Muscle of back (tissue), 13 donors: ENCODE measurements around the gene EPC2. TPM values are rescaled to one million over a fixed set of nuclear protein-coding genes. Genes with fewer than 3 reads are reported as not detected.
A peak's percentile ranks its signal among the peaks of the same experiment; 100 is the strongest.

Experiments used
- DNase-seq, 3 donors: peaks; one replicate each; pipeline versions ENCODE4 v3.0.0 to v3.0.0-alpha.2; 2013
- long read RNA-seq, 9 donors: transcript quantifications; one replicate each; lab custom pipeline, GENCODE V29; 2026
- polyA plus RNA-seq, 10 donors: library from polyadenylated mRNA; unstranded; fragments of 120-200 nt; gene quantifications; one replicate each; pipeline ENCODE4 v1.2.1, GENCODE V29; 2013; ENCODE audit not compliant: insufficient read length in 10 of 10

Gene EPC2, protein sequence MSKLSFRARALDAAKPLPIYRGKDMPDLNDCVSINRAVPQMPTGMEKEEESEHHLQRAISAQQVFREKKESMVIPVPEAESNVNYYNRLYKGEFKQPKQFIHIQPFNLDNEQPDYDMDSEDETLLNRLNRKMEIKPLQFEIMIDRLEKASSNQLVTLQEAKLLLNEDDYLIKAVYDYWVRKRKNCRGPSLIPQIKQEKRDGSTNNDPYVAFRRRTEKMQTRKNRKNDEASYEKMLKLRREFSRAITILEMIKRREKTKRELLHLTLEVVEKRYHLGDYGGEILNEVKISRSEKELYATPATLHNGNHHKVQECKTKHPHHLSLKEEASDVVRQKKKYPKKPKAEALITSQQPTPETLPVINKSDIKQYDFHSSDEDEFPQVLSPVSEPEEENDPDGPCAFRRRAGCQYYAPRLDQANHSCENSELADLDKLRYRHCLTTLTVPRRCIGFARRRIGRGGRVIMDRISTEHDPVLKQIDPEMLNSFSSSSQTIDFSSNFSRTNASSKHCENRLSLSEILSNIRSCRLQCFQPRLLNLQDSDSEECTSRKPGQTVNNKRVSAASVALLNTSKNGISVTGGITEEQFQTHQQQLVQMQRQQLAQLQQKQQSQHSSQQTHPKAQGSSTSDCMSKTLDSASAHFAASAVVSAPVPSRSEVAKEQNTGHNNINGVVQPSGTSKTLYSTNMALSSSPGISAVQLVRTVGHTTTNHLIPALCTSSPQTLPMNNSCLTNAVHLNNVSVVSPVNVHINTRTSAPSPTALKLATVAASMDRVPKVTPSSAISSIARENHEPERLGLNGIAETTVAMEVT
- 10 to 100 TPM; 22.5 to 32.4 (median 27.2) TPM for polyA plus RNA-seq
- long read RNA-seq, donor 1, partial matches to known transcripts, result 0 of 2 reads
- long read RNA-seq, donor 1, other reads (novel, unspliced or antisense), result 0 of 2 reads
- long read RNA-seq, donor 2, partial matches to known transcripts, result 0 of 2 reads
- long read RNA-seq, donor 2, other reads (novel, unspliced or antisense), result 0 of 2 reads
- long read RNA-seq, donor 3, result 0 reads
- long read RNA-seq, donor 4, partial matches to known transcripts, result 0 of 1 reads
- long read RNA-seq, donor 4, other reads (novel, unspliced or antisense), result 0 of 1 reads
- long read RNA-seq, donor 5, result 0 reads
- long read RNA-seq, donor 6, partial matches to known transcripts, result 0 of 2 reads
- long read RNA-seq, donor 6, other reads (novel, unspliced or antisense), result 0 of 2 reads
- long read RNA-seq, donor 7, partial matches to known transcripts, result 0 of 1 reads
- long read RNA-seq, donor 7, other reads (novel, unspliced or antisense), result 0 of 1 reads
- long read RNA-seq, donor 8, result 0 reads
- long read RNA-seq, donor 9, result 0 reads

DNA sequence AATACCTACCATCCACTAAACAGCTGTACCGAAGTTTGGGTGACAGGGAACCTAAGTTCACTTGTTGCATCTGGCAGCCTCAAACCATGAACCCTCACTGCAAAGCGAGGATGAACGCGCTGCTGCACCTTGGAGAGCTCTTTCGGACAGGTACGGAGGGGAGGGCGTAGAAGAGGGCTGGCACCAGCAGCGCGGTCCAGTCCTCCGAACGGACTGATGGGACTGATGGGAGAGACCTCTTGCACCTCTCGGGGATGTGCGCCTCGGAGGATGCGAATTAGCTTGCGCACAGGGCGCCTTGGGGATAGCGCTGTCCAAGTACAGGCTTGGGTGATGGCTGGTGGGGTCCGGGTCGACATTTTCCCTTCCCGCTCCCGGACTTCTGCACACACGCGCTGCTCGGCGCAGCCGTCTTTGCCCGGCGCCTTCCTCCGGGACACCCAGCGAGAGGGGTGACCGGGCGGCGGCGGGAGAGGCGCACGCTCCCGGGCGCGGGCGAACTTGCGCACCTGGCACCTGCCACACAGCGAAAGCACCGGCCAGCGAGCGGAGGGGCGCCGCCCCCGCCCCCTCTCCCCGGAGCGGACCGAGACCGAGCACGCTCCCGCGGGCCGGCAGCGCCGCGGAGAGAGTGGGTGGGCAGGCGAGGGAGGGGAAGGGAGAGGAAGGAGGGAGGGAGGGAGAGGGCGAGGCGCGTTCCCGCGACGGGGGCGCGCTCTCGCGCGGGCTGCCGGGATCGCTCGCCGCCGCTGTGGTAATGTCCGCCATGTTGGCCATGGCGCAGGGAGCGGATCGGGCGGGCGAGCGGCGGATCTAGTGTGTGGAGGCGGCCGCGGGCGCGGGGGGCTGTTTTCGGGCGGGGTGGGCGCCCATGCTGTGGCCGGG is at the start of gene EPC2:
Gene EPC2 (plus strand): TSS at position 754 of the 885 bp plus-strand sequence. CDS start 267 bp downstream, outside the sequence.
- peak; percentile 85 to 97 (median 96) for DNase-seq

DNA sequence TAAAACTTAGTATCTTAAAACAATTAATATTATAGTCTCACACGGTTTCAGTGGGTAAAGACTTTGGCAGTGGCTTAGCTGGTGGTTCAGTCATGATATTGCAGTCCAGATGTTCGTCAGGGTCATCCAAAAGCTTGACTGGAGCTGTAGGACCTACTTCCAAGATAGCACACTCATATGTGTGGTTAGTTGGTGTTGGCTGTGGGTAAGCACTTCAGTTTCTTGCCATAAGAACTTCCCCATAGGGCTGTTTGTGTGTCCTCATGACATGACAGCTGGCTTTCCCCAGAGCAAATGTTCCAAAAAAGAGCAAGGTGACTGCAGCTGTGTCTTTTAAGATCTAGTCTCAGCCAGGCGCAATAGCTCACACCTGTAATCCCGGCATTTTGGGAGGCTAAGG is 48.5 kb upstream of the EPC2 start:
- DNase-seq, result no peak

DNA sequence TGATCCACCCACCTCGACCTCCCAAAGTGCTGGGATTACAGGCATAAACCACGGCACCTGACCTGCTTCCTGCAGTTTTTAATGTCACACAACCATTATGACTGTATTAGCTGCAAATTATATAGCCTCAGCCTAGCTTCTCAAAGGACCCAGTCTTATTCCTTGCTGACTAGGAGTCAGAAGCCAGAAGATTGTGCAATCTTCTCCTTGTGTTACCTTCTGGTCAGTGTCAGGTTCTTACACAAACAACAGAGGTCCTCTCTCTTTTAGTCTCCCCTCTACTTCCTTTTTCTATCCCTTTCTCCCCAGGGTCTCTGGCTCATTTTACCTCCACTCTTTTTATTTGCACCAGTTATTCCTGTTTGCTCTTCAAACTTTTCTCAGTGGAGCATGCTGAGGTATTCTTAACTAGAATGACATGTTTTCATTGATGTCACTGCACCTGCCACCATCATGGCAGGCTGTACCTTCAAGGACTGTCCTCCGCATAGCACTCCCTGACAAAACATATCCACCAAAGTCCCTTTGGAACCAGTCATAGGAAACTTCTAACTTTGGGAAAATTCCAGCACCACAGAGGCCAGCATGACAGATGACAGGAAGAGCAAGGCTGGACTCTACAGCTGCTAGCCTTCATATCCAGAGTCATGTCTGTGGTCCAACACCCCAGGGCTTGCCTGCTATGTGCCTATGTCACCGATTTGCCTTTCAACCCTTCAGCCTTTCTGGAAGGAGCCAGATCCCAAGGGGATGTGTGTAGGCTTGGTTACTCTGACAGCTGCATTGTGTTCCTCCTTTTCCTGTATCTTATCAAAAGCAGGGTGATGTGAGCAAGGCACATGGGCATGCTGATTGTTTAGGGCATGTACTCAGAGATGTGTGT is 45.2 kb upstream of the EPC2 start:
- DNase-seq, result no peak

DNA sequence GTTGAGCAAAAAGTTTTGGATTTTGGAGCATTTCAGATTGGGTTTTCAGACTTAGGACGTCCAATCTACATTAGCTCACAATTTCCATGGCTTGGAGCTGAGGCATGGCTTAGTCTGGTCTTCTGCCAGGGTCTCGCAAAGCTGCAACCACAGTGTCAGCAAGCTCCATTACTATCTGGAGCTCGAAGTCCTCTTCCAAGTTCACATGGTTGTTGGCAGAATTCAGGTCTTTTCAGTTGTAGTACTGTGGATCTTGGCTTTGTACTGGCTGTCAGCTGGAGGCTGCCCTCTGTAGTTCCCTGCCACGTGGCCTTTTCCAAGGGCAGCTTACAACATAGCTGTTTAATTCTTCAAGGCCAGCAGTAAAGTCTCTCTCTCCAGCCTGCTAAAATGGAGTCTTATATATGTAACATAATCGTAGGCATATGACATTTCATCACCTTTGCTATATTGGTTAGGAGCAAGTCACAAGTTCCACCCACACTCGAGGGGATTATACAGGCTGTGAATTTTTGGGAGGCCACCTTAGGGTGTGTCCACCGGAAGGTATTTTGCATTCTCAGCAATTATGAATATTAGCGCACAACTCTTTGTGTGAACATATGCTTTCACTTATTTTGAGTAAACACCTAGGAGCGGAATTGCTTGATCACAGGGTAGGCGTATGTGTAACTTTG is 41.5 kb upstream of the EPC2 start:
- DNase-seq, result no peak

DNA sequence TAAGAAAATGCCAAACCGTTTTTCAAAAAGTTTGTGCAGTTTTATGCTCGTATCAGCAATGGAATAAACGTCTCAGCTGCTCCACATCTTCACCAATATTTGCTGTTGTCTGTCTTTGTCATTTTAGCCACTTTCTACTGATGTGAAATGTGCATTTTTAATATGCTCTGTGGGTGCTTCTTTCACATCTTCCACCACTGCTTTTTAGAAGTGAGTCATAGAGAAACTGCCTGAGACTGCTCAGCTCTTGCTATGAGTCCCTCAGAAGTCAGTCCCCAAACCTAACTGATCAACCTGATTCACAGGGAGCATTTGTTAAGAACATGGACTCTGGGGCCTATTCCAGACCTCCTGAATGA is 41.0 kb upstream of the EPC2 start:
- no peak for DNase-seq

DNA sequence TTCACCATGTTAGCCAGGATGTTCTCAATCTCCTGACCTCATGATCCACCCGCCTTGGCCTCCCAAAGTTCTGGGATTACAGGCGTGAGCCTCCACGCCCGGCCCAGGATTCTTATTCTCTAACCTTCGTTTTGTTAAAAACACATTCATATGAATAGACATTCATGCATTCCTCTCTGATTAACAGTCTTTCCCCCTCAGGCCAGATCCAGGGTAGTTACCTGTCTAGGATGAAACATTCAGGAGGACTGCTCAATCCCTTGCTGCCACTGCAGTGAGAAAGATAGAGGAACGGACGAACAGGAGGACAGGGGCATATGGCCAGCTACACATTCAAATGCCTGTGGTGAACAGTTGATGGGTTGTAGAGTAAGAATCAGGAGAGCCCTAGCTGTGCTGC is 39.6 kb upstream of the EPC2 start:
- DNase-seq, result no peak

DNA sequence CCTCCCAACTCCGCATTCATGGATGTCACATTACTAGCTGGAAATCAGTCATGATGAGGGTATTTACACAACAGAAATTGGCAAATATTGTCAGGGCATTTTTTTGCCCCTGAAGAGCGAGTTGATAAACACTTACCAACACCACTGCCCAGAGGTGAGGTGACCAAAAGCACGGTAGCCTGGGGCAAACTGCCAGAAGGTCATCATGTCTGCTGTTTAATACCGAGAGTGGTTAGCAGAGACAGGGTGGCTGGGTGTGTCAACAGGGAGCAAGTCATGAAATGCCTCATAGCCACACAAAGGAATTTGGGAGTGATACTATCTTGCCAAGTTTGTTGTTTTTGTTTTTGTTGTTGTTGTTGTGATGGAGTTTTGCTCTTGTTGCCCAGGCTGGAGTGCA is 37.0 kb upstream of the EPC2 start:
- no peak for DNase-seq

DNA sequence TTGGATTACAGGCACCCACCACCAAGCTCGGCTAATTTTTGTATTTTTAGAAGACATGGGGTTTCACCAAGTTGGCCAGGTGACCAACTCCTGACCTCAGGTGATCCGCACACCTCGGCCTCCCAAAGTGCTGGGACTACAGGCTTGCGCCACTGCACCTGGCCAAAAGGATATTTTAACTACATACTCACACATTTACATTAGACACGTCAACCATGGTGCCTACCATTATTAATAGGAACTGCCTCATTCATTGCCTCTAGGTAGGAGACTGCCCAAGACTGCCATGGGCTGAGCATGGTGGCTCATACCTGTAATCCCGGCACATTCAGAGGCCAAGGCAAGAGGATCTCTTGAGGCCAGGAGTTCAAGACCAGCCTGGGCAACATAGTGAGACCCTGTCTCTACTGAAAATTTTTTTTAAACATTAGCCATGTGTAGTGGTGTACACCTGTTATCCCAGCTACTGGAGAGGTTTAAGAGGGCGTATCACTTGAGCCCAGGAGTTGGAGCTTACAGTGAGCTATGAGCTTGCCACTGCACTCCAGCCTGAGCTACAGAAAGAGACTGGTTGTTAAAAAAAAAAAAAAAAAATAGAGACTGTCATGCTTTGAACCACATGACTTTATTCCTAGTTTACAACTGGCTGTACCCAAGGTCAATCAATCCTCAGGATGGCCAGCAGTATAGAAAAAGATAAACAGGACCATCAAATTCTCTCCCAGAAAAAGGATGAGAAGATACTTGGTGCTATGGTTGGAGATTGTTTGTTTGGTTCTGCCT is 31.1 kb upstream of the EPC2 start:
- DNase-seq, result no peak

DNA sequence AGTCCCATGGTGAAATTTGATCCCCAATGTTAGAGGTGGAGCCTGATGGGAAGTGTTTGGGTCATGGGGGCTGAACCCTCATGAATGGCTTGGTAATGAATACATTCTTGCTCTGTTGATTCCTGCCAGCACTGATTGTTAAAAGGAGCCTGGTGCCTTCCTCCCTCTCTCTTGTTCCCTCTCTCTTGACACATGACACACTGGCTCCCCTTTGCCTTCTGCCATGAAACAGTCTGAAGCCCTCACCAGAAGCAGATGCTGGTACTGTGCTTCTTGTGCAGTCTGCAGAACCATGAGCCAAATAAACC is 30.6 kb upstream of the EPC2 start:
- DNase-seq, result peak in 1 of 3 donors; percentile 16

DNA sequence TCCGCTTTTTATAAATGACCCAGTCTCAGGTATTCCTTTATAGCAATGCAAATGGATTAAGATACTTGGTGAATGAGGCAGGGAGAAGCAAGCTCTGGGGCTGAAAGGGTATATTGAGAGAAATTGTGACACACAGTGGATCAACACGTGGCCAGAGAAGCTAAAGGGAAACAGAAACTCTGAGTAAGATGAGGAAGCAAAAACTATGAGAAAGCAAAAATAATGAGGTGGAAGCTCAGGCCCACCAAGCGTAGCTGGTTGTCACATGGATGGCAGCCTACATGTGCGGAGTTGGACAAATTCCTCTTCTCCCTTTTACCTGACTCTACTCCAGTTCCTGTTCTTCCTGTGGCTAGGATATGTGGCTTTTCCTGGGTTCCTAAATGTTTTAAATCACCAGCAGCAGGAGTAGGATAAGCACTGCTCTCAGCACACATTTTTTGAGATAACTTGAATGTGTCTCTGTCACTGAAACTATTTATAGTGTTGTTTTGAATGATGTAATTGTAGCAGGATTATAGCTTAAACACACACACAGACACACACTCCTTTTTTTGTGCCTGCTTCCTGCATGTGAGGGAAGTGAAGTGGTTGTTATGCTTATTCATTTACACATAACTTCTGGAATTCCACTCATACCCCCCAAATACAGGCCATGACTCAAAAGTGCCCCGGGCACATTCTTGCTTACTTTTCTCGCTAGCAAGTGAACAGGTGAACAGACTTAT is 30.1 kb upstream of the EPC2 start:
- peak; percentile 10 to 41 (median 14) for DNase-seq

DNA sequence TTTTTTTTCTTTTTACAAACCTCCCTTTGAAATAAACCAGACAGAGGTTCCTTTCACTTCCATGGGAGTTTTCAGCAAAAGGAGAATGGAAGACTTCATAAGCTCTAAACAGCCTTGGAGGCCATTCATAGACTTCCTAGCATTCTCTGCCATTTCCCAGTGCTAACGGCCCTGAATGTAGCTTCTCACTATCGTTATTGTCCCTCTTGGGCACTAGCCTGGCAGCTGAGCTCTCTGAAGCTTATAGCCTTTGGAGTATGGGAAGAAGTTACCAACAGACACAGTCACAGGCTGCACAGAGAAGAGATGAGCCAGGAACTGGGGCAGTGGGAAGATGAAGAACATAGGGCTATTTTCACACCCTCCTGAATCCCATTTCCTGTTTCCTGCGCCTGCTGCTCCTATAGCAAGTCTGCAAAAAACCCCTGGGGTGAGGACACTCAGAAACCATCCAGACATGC is 29.1 kb upstream of the EPC2 start:
- peak in 1 of 3 donors; percentile 15 for DNase-seq

DNA sequence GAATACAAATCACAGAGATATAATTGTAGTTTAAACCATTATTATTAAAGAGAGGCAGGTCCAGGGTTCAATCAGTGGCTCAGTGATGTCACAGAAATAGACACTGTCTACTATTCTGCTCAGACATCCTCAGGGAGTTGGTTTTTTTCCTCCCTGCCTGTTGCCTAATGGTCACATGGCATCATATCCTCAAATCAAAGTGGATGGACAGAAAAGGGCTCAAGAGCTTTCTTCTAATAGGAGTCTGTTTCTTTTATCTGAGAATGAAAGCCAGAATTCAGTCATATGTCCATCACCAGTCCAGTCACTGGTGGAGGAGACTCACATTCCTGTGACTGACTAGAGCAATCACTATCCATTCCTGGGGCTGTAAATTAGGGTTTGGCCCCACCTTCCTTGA is 27.9 kb upstream of the EPC2 start:
- no peak for DNase-seq

DNA sequence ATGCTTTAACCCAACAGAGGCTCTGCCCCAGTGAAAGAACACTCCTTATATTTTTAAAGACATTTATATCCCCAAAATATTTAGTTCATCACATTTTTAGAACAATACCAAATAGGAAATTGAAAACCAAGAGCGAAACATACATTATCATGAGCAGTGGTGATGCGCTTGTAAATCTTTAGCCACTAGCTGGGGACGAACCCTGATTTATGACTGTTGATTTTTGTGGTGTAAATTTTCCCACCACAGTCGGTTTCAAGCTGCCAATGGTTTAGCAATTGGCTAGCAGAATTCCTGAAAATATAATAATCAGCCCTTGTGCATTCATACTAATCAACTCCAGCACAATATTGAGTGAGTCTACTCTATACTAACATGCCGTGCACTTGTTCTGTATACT is 27.3 kb upstream of the EPC2 start:
- DNase-seq, result no peak

DNA sequence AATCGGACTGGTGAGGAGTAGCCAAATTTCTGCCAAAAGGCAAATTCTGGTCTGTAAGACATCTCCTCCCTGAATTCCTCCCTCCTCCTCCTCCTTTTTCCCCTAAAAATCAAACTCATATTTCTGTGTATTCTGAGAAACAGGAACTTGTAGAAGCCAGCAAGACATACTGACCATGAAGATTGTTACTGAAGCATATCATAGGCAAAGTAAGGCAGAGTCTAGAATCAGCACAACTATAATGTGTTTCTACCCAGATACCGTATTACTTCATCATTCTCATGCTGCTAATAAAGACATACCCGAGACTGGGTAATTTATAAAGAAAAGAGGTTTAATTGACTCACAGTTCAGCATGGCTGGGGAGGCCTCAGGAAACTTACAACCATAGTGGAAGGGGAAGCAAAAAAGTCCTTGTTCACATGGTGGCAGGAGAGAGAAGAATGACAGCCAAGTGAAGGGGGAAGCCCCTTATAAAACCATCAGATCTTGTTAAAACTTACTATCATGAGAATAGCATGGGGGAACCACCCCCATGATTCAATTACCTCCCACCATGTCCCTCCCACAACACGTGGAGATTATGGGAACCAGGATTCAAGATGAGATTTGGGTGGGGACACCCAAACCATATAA is 24.9 kb upstream of the EPC2 start:
- DNase-seq, result no peak

DNA sequence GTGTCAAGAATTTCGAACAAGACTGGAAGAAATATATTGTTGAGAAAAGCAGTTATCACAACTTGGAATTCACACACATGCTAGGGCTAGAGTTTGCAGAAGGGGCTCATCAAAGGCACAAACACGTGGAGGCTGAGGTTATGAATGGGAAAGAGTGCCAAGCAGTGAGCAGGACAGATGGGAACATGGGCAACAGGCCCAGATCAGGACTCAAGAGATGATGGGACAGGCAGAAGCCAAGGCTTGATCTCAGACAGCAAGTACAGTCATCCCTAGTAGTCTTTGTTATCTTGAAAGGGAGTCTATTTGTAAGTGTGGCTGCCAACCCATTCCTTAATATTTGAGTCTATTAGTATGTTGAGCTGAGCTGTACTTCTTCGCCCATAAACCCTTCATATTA is 22.2 kb upstream of the EPC2 start:
- DNase-seq, result peak in 1 of 3 donors; percentile 53

DNA sequence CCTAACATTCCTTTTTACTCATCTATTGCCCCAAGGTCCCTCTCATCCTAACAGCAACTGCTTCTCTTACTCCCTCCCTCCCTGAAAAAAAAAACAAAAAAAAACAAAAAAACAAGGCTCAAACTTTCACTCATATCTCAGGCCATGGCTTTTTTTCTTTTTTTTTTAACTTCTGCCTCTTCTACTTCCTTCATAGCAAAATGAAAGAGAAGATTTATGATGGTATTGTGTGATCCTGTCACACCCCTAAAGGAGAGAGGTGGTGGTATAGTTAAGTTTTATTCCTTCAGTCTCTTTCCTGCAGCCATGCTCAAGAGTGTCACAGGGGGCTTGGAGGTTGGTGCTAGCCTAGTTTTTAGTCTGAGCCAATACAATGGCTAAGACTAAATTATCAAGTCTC is 21.5 kb upstream of the EPC2 start:
- no peak for DNase-seq

DNA sequence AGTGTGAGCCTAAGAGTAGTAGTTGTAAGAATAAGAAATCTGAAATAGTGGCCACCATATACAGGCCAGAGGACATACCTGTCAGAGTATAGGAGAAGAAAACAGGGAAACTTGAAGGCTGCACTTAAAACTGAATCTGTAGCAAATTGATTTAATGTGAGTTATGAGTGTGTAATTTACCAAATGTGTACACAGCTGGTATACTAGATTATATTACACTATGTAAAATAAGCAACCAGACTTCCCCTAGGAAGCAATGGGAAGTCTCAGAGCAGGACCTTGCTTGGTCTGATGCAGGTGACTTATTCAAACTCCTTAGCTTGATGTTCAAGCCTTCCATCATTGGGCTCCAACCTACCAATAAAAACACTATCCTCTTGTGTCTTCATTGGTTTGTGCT is 17.3 kb upstream of the EPC2 start:
- no peak for DNase-seq
